Measurements from ENCODE around the gene RSPRY1.

GRCh38 chr16:57147381-57148221, 38.5 kb upstream of the RSPRY1 start:
- no peak for TF ChIP-seq POLR2A (IDR thresholded peaks at IDR 0.05)
- TF ChIP-seq, protein P1, sequence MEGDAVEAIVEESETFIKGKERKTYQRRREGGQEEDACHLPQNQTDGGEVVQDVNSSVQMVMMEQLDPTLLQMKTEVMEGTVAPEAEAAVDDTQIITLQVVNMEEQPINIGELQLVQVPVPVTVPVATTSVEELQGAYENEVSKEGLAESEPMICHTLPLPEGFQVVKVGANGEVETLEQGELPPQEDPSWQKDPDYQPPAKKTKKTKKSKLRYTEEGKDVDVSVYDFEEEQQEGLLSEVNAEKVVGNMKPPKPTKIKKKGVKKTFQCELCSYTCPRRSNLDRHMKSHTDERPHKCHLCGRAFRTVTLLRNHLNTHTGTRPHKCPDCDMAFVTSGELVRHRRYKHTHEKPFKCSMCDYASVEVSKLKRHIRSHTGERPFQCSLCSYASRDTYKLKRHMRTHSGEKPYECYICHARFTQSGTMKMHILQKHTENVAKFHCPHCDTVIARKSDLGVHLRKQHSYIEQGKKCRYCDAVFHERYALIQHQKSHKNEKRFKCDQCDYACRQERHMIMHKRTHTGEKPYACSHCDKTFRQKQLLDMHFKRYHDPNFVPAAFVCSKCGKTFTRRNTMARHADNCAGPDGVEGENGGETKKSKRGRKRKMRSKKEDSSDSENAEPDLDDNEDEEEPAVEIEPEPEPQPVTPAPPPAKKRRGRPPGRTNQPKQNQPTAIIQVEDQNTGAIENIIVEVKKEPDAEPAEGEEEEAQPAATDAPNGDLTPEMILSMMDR (IDR thresholded peaks at IDR 0.05): no peak
